Femur (tissue), 1 donor: Measurements from ENCODE around the gene PRLR.
"Not testable (repeated sequence)": the region's sequence is repeated elsewhere in the genome, so short reads cannot be mapped to it uniquely, and the experiment has no call there.

Source experiments
- DNase-seq: peaks from one replicate; pipeline ENCODE4 v3.0.0-alpha.2; 2017

Gene PRLR

DNA sequence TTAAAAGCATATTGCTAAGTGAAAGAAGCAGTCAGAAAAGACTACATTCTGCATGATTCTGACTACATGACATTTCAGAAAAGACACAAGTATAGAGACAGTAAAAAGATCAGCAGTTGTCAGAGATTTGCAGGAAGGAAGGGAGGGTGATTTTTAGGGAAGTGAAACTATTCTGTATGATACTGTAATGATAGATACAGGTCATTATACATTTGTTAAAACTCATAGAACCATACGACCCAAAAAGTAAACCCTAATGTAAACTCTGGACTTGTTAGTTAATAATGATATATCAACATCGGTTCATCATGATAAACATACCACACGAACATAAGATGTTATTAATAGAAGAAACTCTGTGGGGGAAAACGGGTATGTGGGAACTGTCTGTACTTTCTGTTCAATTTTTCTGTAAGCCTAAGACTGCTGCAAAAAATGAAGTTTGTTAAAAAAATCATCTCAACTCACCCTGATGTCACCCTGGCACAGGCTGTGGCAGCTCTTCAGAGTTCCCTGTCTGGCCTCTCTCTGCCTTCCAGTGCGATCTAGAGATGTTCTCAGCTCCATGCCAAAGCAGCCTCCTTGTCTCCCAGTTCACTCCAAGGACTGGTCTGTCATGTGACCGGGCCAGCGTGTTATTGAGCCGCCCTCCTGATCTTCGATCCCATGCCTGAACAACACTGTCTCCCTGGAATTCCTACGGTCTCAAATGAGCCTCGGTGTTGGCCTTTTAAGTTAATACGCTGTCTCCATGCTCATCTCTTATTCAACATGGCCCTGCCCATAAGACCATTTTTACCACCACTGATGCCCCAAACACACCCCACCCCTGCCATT lies 35.4 kb downstream of the PRLR start:
- DNase-seq: no peak

DNA sequence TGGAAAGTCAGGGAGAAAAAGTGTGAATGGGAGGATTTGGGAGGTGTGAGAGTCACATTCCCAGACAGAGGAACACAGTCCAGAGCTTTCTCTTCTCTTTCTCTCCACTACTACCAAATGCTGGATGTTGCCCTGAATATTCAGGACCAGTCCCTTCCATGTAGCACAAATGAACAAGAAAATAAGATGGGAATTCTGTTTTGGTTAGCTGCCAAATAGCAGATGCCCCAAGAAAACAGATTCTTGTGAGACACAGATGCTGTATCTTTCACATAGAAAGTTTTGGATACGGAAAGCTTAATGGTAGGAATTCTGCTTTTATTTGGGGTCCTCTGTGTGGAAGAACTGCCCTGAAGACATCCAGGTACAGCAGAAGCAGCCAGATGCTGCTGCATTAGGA lies 37.8 kb downstream of the PRLR start:
- DNase-seq: no peak

DNA sequence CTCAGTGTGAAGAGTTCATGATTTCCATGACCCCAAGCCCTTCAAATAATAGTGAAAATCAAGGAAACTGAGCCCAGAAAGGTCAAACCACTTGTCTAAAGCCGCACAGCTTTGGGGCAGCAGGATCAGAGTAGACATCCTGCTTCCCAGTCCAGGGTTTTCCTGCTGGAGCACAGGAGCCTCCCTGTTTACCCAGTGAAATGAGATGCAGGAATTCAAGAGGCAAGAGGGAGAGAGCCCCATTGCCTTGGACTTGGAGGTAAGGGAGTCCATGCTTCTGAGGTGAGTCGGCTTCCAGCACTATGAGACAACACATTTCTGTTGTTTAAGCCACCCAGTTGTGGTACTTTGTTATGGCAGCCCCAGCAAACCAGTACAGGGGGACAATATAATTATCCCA lies 40.5 kb downstream of the PRLR start:
- DNase-seq: not testable (repeated sequence)

DNA sequence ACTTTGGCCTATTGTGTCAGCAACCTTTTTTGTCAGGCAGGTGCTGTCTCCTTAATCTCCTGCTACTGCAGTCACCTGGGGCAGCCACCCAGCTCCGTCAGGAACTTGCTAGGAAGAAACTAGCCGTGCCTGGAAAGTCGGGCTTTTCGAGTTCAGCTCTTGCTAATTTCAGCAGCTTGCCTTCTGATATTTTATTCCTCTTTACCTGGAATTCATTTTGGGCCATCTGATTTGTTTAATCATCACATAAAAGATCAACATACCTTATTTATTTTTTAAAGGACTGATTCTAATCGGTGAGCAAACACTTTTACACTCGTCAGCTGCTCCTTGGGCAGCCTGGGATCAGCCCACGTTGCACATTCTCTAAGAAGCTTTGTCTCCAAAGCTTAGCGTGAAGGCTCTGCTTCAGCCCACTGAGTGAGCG lies 42.2 kb downstream of the PRLR start:
- no peak for DNase-seq

DNA sequence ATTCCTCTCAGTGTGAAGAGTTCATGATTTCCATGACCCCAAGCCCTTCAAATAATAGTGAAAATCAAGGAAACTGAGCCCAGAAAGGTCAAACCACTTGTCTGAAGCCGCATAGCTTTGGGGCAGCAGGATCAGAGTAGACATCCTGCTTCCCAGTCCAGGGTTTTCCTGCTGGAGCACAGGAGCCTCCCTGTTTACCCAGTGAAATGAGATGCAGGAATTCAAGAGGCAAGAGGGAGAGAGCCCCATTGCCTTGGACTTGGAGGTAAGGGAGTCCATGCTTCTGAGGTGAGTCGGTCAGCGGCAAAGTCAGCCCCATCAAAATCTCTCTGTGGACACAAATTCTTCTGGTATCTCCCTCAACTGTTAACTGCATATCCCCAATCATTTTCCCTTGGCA lies 42.7 kb downstream of the PRLR start:
- DNase-seq: not testable (repeated sequence)

DNA sequence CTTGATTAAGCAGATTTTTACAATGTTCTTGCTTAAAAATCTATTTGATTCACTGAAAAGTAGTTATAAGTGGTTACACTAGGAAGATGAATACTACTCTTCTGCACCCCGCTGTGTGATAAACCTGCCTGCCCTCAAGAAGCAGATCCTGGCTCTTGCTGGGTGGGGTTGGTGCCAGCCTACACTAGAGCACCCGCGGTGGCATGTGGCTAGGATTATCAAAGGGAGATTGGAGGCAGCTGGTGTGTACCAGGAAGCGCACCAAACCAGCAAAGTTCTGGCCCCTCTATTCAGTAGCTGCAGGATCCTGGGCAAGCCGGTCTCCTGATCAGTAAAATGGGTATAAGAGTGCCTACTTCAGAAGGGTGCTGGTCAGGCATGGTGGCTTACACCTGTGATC lies 43.5 kb downstream of the PRLR start:
- DNase-seq: no peak

DNA sequence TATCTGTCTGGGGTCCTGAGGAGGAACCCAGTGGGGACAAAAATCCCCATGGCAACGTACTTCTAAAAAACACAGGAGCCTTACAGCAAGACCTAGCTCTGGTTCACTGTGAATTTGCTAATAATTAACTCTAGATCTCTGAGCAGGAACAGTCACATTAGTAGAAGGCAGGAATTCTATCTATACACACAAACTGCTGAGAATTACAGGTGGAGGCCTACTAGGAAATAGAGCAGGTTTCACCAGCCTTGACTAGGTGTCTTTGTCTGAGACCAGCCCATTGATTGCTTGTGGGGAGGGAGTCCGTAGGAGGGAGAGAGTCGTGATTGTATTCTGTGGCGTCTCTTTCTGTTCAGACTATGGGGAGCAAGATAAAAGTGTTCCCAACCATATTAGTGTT lies 44.8 kb downstream of the PRLR start:
- DNase-seq: no peak

DNA sequence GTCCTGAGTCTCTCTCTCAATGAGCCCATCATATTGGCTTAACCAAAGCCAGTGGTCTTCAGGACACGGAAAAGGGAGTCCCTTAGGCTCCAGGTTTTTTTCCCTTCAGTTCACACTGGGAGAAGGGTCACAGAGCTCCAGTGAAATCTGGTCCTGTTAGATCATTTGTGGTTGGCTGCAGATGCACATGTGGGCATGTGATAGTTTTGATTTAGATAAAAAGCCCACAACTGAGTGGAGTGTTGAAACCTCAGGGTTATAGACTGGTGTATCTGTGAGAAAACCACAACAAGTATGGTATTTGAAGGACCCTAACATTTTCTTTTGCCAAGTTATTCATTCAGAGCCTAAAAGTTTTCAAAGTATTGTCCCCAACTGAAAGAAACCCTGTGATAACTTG lies 46.7 kb downstream of the PRLR start:
- no peak for DNase-seq

DNA sequence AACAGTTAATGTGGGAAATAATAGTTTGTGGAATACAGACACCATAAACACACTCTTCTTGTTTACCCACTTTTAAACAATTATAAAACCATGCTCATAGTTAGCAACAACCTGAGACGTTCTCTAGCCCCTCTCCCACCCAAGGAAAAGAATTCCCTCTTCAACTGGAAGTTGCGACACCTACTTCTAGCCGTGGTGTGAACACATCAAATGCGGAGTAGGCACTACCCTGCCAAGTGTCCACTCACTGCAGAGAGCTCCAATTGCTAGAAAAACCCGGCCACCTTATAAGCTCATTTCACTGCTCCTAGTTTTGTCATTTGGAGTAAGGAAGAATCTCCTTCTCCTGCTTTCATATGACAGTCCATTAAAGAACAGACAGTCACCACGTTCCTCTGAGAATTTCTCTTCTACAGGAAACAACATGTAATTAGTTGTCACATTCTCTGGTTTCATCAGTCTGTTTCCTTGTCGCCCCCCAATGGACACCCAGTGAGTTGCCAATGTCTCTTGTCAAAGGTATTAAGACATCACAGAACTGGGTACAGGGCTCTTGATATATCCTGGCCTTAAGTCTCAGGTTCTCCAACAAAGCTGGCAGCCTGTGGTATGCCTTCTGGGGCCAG lies 47.3 kb downstream of the PRLR start:
- no peak for DNase-seq

DNA sequence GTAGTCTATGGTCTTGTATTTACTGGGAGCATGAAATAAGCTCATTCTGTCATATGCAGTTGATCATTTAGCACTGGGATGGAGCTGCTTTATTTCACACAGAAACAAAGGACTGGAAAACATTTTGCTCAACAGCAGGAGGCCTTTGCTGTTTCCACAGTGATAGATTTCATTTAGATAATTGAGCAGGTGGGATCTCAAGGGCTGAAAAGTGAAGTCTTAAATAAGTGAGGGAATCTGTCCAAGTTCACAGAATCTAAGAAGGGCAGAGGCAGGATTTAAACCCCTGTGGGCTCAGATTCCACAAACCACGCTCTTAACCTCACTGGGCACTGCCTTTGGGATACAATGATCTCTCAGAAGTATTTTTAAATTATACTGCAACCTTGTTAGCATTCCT lies 47.8 kb downstream of the PRLR start:
- DNase-seq: no peak

DNA sequence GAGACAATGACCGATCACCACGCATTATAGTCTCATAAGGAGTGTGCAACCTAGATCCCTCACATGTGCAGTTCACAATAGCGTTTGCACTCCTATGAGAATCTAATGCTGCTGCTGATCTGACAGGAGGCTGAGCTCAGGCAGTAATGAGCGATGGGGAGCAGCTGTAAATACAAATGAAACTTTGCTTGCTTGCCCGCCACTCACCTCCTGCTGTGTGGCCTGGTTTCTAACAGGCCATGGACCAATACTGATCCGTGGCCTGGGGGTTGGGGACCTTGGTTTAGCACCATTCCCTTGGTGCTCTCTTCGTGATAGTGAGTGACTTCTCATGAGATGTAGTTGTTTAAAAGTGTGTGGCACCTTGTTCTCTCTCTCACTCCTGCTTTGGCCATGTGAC lies 50.2 kb downstream of the PRLR start:
- no peak for DNase-seq

DNA sequence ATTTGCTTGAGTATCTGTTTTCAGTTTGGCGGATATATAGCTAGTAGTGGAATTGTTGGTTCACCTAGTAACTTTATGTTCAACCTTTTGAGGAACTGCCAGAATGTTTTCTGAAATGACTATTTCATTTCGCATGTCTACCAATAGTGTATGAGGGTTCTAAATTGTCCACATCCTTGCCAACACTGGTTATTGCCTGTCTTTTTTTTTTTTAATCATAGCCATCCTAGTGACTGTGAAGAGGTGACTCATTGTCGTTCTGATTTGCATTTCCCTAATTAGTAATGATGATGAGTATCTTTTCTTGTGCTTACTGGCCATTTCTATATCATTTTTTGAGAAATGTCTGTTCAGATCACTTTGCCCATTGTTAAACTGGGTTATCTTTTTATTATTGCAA lies 52.5 kb downstream of the PRLR start:
- DNase-seq: no peak

DNA sequence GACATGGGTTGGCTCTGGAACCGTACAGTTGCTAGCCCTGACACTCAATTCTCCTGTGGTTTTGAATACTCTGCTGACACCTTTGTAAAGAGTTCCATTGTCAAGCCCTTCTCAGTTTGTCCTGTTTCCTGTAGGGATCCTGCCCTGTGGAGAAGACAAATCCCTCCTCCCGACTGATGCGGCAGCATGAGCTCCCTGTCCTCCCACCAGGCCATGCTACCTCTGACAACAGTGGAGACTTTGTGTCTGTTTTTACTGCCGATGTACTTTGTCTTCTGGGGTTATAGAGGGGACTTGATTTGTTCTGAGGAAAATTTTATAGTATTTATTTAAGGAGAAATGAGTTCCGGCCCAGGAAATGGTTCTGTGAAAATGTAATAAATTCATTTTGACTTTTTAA lies 57.8 kb downstream of the PRLR start:
- DNase-seq: no peak

DNA sequence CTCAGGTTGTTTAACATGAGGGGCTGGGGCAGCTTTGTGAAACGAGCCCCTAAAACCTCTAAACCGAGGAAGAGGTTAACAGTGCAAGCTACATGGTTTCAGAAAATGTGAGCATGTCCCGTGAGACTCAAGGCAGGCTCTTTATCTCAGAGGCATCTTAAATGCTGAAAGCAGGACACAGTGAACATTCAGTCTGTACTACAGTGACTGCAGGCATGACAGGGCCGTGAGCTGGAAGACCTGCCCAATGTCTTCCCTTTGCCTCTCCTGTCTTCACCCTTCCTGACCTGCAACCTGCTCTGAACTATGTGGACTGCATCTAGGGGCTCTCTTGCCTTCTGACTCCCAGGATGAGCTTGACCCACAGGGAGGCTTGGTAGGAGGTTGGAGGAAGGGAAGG lies 58.3 kb downstream of the PRLR start:
- DNase-seq: no peak

DNA sequence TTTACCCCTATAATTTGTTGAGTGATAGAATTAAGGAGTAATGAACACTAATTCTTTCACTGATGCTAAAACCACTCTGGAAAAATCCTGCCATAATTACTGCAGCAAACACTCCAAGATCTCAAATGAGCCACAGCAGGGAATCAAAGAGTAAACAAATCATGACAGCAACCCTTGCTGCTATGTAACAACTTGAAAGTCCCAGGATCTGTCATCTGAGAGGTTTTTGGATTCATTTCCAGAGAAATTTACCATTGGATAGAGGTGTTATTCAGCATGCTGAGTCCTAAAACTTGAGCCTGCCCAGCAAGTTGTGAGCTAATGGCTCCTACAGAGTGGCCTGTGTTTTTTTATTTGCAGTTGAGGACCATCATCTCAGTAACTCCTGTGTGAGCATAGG lies 59.2 kb downstream of the PRLR start:
- DNase-seq: no peak

DNA sequence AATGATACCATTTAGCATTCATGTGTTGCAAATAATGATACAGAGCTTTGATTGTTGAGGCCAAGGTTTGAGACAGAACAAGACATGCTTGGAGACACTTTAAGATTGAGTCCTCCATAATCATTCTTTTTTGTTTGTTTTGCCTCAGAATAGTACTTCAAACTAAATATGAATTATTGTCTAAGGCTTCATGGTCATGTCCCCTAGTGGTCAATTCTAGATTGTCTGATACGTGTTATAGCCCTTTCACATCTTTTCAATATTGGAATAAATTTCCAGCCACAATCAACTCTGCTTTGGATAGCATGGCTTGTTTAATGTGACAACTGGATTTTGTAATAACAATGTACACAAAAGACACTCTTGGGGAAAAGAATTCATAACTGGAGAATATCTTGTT lies 64.2 kb downstream of the PRLR start:
- DNase-seq: no peak

DNA sequence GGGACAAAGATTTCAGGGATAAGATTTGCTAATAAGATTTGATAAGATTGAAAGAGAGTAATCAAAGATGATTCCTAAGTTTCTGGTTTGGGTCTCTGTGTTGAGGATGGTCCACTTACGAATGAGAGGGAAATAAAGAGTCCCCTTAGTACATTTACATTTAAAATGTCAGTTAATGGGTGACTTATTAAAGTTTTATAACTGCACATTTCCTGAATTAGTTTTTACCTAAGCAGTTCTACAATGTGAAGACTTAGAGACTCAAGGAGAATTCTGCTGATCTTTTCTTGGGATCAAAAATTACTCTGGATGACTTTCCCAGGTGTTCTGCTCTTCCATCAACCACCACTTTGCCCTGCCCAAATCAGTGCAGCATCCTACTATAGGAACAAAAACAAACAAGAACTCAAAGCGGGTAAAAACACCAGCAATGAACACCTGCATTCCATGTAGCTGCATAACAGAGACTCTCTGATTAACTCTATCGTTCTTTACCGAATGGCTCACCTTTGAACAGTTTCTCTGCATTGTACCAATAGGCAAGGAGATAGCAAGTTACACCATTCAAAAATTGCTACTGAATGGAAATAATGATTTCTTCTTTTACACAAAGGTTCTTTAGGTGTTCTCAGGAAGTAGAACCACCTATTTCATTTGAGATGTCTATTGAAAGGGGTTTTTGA lies 65.3 kb downstream of the PRLR start:
- no peak for DNase-seq

DNA sequence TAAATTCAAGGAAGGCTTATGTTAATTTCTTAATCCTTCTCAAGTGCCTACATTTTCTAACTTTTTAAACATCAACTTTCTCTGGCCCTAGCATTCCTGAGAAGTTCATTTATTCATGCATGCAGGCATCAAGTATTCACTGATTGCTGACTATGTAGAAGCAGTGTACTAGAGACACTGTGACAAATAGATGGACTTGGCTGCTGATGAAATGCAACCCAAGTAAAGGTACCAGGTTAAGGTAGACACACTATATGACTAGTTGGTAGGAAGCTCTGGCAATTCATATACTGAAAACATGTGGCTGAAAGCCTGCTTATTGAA lies 66.6 kb downstream of the PRLR start:
- DNase-seq: no peak

DNA sequence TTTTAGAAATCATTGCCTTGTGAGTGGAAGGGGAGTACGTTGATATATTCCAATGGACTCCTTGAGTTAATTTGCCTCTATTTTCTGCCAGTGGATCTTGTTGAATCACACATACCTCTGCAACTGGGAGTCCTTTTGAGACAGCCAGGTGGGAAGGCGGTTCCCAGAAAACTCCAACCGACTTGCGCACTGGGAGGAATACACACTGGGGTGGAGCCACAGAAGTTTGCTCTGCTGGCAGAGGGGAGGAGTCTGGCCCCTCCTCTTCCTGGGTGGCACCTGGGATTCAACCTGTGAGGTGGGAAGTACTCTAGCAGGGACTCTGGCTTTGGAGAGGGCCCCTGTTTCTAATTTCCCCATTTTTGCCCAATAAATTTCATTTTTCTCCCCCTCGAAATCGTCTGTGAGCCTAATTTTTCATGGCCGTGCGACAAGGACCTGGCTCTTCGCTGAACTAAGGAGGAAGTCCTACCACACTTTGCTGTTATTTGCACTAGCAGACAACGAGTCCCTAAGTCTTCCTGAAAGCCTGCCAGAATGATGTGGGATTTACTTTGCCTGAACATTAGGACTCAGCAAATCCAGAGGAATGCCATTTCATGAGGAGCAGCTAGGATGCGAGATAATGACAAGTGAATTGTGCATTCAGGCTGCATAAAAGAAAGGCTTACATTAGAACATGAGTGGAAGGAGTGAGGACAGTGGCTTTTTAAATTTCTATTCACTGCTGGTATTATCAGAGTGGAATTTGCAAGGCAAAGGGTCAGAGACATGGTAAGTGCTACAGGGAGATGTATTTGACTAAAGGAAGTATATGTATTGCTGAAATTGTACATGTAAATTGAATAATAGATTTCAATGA lies 67.2 kb downstream of the PRLR start:
- DNase-seq: no peak

DNA sequence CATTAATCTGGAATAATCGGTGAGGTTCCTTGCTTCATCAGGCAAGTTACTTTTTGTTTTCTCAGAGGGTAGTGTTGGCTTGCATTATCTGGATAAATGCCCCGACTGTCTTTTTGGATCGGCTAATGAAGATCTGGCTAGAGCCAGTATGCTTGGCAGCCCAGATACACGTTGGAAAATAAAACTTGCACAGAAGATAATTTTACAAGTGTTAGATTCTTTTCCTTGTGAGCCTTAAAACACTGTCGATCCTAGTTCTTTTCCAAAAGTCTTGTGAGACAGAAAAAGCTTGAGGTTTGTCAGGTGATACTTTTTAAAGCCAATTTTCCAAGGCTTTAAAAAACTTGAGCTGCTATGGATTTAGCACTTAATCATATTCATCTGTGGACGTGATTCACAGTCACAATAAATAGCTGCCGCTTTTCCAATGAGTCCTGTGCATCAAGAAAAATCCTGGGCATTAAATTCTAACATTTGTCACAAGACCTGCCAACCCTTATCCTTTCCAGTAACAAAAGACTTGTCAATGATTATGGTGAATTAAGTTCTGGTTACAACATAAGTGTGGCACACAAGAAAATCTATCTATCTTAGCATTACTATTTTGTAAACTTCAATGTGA lies 68.5 kb downstream of the PRLR start:
- peak; percentile 31 for DNase-seq

DNA sequence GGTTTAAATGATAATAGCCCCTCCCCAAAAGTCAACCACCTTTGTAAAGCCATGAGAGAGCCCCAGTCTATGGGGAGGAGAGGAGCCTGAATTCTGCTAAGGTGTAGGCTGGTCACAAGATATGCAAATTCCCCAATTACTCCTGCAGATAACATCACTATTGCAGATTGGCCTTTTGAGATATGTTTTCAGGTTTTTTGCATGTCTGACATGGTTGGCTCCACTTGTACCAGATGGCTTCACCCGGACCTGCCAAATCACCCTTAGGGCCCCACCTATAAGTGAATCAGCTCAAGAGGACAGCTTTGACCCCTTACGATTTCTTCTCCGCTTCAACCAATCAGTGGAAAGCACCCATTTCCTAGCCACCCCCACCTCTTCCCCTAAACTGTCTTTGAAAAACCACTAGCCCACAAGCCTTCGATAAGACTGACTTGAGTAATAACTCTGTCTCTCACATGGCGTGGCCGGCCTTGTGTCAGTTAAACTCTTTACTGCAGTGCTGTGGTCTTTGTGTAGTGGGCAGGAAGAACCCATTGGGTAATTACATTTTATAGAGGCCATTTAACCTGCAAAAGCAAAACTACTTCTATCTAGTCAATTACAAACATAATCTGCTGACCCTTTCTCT lies 69.7 kb downstream of the PRLR start:
- no peak for DNase-seq

DNA sequence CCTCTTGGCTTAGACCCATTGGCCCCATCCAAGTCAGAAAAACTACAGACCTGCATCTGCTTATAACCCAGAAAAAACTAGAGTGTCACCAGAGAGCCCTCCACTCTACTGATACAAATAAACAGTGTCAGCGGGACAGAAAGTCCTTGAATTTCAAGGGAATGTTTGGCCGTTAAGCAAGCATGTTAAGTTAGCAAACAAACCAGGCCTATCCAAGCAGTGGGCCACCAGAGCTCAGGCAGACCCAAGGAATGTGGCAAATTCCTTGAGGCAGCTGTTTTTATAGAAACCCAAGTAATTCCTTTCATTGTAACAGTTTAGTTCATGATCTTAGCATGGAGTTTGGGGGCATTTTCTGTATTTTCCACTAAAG lies 70.9 kb downstream of the PRLR start:
- no peak for DNase-seq
